Fibroblast of pulmonary artery (primary cell): ENCODE measurements around the gene CLN6.

ENCODE experiments used
- DNase-seq: peaks from one replicate; pipeline ENCODE4 v3.0.0-alpha.2; 2010; ENCODE audit warnings: low read depth
- H3K4me3 ChIP-seq: replicated peaks from 2 replicates; pipeline ENCODE4 v1.5.1; 2011; ENCODE audit warnings: low read depth, mild to moderate bottlenecking, control low read depth, low read length, moderate library complexity
- CTCF ChIP-seq: IDR thresholded peaks from 2 replicates; pipeline ENCODE4 v1.5.1; 2011; ENCODE audit warnings: mild to moderate bottlenecking, control low read depth, low read length, inconsistent platforms; ENCODE audit errors: missing control alignments

CLN6 gene

DNA sequence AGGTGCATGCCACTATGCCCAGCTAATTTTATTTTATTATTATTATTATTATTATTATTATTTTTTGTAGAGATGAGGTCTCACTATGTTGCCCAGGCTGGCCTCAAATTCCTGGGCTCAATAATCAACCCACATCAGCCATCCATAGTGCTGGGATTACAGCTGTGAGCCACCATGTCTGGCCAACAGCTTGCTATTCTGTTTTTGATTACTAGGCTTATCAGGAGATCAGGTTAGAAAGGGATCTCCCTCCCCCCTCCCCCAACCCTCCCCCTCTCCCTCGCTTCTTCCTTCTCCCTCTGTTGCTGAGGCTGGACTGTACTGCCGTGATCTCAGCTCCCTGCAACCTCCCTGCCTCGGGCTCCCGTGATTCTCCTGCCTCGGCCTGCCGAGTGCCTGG, 8.6 kb downstream of the CLN6 start:
- DNase-seq, result no peak
- no peak for TF ChIP-seq CTCF
- H3K4me3 ChIP-seq, result no peak overlapping the region

DNA sequence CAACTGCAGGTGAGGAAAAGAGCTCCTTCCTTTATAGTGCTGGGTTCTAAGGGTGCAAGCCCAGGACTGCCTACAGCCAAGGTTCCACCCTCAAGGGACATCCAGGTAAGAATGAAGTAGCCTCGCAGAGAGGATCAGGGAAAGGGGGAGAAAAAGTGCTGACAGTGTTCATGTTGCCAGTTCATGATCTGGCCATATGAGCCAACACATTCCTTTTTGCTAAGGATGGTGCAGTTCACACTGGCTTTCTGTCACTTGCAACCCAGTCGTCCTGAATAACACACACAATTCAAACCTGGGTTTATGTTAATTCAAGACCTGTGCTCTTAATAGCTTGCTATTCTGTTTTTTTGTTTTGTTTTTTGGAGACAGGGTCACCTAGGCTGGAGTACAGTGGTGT, 9.0 kb downstream of the CLN6 start:
- DNase-seq, result no peak
- no peak overlapping the region for H3K4me3 ChIP-seq
- no peak for TF ChIP-seq CTCF

DNA sequence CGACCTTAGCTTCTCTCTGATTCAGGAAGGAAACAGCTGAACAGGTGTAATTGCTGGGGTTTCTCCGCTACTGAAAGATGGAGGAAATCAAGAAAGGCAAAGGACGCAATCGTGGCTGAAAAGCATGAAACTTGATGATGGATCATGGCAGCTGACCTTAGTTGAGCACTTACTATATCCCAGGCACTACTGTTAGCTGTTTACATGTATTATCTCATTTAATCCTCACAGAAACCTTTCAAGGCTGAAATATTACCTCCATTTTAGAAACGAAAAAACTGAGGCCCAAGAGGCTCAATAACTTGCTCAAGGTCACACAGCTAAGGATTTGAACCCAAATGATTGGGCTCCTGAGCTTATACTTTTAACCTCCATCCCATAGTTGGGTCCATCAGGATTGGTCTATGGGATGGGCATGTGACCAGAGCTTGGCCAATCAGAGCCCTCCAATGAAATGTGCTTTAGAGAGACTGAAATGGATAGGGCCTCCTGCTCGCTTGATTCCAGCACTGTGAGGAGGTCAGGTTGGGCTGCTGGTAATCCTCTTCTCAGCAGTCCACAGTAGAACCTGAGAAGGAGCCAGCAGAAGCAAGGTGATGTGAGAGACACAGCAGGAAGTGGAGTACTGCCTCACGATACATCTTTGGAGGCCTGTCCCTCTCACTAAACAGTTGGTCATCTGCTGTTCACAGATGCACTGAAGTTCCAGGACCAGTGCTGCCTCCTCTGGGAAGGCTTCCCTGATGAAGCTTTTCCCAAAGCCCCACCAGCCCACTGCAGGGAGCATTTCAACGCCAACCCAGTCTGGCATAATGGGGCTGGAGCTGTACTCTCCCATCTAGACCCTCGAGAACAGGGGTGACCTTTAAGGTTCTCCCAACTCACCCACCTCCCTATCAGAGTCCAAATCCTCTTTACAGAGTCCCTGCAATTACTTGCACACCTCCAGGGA, 10.4 kb downstream of the CLN6 start:
- H3K4me3 ChIP-seq, result no peak overlapping the region
- no peak for DNase-seq
- no peak for TF ChIP-seq CTCF

- no peak for TF ChIP-seq CTCF
- DNase-seq, result no peak
- H3K4me3 ChIP-seq, result no peak overlapping the region
These were observed 11.2 kb downstream of the CLN6 start for GRCh38 chr15:68218331-68218730.

DNA sequence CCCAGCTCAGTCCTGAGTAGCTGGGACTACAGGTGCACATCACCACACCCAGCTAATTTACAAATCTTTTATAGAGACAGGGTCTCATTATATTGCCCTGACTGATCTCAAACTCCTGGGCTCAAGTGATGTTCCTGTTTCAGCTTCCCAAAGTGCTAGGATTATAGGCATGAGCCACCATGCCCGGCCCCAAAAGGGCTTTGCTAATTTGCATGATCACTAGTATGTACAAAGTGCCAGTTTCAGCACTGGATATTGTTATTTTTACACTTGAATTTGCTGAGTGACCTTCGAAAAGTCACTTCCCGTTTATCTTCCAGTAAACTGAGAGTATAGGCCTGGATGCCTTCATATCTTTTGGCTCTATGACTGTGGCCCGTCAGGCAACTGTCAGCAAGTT, 12.2 kb downstream of the CLN6 start:
- no peak overlapping the region for H3K4me3 ChIP-seq
- no peak for DNase-seq

DNA sequence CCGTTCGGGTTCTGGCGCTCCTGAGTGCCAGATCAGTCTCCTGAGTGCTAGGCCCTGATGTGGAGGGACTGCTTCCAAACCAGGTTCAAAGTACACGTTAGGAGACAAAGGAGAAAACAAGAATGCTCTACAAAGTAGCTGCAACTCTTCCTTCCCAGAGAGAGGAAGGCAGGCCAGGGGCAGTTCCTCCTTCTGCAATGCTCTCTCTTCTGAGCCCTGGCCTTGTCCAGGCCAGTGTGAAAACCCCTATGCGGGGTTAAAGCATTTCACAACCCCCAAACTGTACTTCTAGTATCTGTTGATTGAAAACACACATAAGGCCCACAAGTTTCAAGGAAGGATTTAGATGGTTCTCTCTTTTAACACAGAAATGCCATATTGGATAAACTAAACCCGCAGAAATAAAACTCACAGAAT, 14.7 kb downstream of the CLN6 start:
- no peak for DNase-seq
- TF ChIP-seq CTCF, result no peak
- no peak overlapping the region for H3K4me3 ChIP-seq

More for the DNA sequence above, 12.2 kb downstream of the CLN6 start:
- no peak for TF ChIP-seq CTCF
